Right ventricle myocardium superior (tissue), 1 donor: ENCODE measurements around the gene TREML4. TPM values are rescaled to one million over a fixed set of nuclear protein-coding genes. Genes with fewer than 3 reads are reported as not detected.

Source experiments
- ATAC-seq: fragments of 200-7000 bp; cut with Tn5 transposase; one replicate; pipeline ENCODE4 v1.9.1; 2020; ENCODE audit warnings: mild to moderate bottlenecking; ENCODE audit not compliant: poor library complexity
- DNase-seq: peaks from one replicate; pipeline ENCODE4 v3.0.0-alpha.2; 2020
- intact Hi-C: fragments of 100-400 bp; cut with DNase I; formaldehyde crosslinking; loops from one replicate; pipeline ENCODE4 v1.11.2; 2022
- total RNA-seq: library from RNA; stranded (reverse); fragmentation: NEBNext Ultra II Directional; extraction: Animal tissue kit (Norgen Biotek cat#: 25700); gene quantifications from one replicate; pipeline ENCODE4 v1.2.1, GENCODE V29; 2021
- donor health status: DM: no; HTN: yes; CAD: no; lungs with severe emphysema.

The TREML4 gene
- total RNA-seq, 1 donor from 2014 or later: not detected

DNA sequence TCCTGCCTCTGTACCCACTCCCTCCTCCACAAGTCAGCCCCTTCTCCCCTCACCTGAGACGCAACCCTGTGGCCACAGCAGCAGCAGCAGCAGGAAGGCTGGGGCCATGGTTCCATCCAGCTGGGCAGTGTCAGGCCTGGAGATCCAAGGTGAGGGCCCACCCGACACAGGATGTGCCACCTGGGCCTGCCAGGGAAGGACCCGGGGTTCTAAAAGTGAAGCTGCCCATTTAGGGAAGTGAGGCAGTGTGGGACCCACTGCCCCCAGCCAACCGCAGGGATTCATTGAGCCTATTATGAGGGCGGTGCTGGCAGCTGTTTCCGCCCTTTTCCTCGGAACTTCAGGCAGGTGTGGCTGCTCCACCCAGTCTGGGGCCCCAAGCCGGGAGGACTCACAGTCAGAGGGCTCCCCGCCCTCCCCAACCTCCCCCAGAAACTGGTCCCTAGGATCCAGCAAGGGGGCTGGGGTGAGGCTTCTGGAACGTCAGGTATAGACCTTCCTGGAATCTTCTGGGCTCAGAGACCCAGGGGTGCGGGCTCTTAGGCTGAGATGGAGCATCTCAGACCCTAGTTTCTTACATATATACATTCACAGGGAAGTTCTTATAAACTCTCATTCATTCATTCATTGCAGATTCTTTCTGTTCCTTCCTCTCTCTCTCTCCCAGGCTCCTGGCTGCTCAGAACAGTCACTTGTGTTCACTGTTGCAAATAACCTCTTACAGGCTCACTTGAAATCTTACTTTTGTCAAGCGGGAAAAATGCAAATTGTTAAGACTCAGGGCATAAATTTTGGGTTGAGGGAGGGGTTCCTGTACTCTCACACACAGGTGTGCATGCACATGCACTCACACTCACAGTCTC, 27.0 kb upstream of the TREML4 start, which contains the start of gene TREML2:
Gene TREML2 (minus strand): TSS at position 249 of the 863 bp plus-strand sequence. CDS start 141 bp downstream, at position 108.
- ATAC-seq (no peak), DNase-seq (peak; percentile 61)
- intact Hi-C loops: no loop called here

DNA sequence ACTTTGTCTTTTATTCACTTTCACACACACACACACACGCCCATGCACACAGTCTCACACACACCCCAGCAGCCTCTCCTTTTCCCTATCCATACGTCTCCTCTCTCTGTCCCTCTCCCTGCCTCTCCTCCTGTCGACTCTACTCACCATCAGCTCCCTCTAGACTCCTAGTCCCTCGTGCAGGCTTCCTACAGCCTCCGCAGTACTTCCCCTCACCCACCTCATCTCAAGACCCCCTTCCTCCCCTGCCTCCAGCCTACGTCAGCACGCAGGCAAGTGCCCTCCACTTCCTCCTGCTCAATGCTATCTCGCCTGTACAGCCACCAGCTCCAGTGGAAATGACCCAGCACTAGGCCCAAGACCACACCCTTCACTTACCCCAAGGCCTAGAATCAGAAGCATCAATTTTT, 26.4 kb upstream of the TREML4 start:
- no peak for DNase-seq
- intact Hi-C loops: no loop called here
- ATAC-seq: no peak

DNA sequence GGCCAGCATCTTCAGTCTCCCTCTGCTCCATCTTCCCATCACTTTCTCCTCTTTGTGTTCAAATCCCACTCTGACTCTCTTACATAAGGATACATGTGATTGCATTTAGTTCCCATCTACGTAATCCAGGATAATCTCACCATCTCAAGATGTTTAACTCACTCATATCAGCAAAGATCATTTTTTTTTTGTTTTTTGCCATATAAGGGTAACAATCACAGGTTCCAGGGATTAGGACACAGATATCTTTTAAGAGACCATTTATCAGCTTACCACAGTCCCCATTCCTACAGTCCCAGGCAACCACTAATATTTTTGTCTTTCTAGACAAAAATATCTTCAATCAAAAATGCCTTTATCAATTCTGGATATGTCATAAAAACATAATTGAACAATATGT, 24.0 kb upstream of the TREML4 start:
- DNase-seq: no peak
- ATAC-seq: no peak
- intact Hi-C loops: no loop called here

DNA sequence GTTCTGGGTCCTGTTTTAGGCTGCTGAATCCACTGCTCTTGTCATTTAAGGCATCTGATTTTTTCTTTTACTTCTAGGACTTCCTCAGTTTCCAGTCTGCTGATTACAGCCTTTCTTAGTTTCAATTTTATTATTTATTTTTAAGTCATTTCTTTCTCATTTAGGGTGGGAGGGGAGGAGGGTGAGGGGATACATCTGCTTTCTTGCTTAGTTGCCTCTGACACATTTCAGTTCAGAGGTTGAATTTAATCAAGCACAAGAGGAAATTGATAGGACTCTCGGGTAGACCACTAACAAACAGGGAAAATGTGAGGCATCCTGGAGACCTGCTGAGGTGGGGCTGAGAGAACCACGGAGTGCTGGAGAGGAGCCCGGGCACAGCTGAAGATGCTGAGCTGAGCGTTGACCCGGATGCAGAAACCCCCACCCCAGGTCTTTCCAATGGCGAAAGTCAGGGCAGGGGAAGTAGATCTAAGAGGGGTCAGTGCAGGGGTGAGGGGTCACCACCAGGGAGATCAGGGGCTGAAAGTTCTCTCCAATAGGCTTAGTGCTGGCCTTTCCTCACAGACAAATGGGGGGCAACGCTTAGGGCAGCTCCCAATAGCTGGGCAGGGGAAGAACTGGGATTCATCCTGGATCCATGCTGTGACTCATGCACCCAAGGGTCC, 19.6 kb upstream of the TREML4 start:
- DNase-seq (no peak), ATAC-seq (no peak)
- intact Hi-C loops: no loop called here

DNA sequence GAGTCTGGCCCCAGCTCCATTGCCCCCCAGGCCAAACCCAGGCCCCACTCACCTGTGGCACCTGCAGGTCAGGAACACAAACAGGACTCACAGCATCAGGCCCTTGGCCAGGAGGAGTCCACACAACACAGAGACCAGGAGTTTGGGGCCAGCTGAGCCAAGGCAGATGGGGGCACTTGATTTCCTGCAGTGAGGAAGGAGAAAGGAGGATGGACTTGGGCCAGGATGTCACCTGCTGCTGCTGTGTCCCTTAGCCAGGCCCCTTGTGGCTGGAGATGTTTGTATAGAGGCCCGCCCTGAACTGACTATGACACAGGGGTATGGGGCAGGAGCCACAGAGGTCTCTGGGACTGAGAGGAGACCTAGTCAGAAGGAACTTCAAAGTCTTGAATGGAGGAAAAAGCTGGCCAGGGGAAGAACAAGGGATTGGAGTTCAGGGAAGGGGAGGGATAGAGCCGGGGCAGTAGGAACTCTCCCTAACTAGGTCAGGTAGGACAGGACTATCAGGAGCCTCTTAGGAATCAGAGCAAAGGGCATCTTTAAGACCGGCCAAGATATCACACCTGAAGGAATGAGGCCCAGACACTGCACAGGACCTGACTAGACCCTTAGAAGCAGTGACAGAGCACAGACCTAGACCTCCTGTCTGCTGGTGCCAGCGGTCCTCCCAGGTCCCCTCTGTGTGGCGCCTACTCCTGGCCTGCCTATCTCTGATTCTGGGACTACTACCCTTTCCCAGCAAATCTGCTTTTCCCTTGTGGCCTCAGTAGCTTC, 18.4 kb upstream of the TREML4 start:
- no peak for ATAC-seq
- no peak for DNase-seq
- intact Hi-C loops: no loop called here

GRCh38 chr6:41214559-41215238, 13.4 kb upstream of the TREML4 start:
- ATAC-seq: no peak

GRCh38 chr6:41215777-41216176, 12.4 kb upstream of the TREML4 start:
- no peak for ATAC-seq

More at GRCh38 chr6:41214559-41215238, 13.4 kb upstream of the TREML4 start:
- intact Hi-C loops: no loop called here
- no peak for DNase-seq

GRCh38 chr6:41216616-41217015, 11.5 kb upstream of the TREML4 start:
- intact Hi-C loops: no loop called here
- no peak for ATAC-seq

More at GRCh38 chr6:41215777-41216176, 12.4 kb upstream of the TREML4 start:
- intact Hi-C loops: no loop called here
- no peak for DNase-seq

GRCh38 chr6:41222045-41222444, 6.1 kb upstream of the TREML4 start:
- intact Hi-C loops: no loop called here
- ATAC-seq (no peak), DNase-seq (no peak)

More at GRCh38 chr6:41216616-41217015, 11.5 kb upstream of the TREML4 start:
- no peak for DNase-seq

GRCh38 chr6:41222513-41222912, 5.6 kb upstream of the TREML4 start:
- ATAC-seq (no peak), DNase-seq (no peak)
- intact Hi-C loops: no loop called here

GRCh38 chr6:41224800-41225199, 3.3 kb upstream of the TREML4 start:
- ATAC-seq (no peak), DNase-seq (no peak)
- intact Hi-C loops: no loop called here

- intact Hi-C loops: no loop called here
- DNase-seq (no peak), ATAC-seq (no peak)
Measured at GRCh38 chr6:41226752-41227151, 1.4 kb upstream of the TREML4 start.

- intact Hi-C loops: no loop called here
- ATAC-seq (no peak), DNase-seq (no peak)
Measured at GRCh38 chr6:41228616-41229015, 467 bp downstream of the TREML4 start.

DNA sequence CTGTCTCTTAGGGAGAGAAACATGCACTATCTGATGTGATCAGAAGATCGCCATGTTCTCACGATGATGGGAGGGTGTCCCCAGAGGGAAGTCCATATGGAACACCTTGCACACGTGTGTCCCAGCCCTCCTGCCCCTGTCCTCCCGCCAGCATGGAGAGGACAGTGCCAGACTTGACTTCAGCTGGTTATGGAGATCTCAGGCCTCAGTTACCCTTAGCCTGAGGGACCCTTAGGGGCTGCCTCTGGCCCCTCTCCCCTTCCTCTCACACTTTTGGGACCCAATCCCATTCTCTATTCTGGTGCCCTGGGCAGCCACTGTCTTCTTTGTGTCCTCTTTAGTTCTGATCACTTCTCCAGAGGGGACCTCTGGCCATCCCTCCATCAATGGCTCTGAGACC, 1.6 kb downstream of the TREML4 start:
- intact Hi-C loops: no loop called here
- DNase-seq (no peak), ATAC-seq (no peak)

GRCh38 chr6:41231246-41231645, 3.1 kb downstream of the TREML4 start:
- ATAC-seq (no peak), DNase-seq (no peak)
- intact Hi-C loops: no loop called here

DNA sequence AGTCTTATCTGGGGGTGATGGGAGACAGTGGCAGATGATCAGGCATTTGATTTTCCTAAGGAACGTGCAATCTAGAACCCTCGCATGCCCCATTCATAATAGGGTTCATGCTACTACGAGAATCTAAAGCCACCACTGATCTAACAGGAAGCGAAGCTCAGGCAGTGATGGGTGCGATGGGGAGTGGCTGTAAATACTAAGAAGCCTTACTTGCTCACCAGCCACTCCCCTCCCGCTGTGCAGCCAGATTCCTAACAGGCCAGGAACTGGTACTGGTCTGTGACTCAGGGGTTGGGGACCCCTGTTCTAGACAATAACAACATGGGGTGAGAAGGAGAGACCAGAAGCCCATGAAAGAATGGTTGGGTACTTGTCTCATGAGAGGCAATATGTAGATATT, 4.5 kb downstream of the TREML4 start:
- no peak for DNase-seq
- intact Hi-C loops: no loop called here
- ATAC-seq: no peak

DNA sequence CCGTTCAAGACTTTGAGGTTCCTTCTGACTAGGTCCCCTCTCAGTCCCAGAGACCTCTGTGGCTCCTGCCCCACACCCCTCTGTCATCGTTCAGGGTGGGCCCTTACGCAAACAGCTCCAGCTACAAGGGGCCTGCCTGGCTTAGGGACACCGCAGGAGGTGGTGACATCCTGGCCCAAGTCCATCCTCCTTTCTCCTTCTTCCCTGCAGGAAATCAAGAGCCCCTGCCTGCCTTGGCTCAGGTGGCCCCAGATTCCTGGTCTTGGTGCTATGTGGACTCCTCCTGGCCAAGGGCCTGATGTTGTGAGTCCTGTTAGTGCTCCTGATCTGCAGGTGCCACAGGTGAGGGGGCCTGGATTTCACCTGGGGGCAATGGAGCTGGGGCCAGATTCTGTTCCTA, 8.1 kb downstream of the TREML4 start:
- ATAC-seq: no peak
- intact Hi-C loops: no loop called here
- DNase-seq: no peak

DNA sequence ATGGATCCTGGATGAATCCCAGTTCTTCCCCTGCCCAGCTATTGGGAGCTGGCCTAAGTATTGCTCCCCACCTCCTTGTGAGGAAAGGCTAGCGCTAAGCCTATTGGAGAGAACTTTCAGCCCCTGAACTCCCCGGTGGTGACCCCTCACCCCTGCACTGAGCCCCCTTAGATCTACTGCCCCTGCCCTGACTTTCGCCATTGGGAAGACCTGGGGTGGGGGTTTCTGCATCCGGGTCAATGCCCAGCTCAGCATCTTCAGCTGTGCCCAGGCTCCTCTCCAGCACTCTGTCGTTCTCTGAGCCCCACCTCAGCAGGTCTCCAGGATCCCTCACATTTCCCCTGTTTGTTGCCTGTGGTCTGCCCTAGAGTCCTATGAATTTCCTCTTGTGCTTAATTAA, 9.0 kb downstream of the TREML4 start:
- intact Hi-C loops: no loop called here
- DNase-seq (no peak), ATAC-seq (no peak)
